ENCODE results near the gene IQCE. TPM values are rescaled to one million over a fixed set of nuclear protein-coding genes. Genes with fewer than 3 reads are reported as not detected.

IQCE gene
- total and polyA plus RNA-seq, 8 donors, result 14.7 to 25.1 (median 19.1) TPM

DNA sequence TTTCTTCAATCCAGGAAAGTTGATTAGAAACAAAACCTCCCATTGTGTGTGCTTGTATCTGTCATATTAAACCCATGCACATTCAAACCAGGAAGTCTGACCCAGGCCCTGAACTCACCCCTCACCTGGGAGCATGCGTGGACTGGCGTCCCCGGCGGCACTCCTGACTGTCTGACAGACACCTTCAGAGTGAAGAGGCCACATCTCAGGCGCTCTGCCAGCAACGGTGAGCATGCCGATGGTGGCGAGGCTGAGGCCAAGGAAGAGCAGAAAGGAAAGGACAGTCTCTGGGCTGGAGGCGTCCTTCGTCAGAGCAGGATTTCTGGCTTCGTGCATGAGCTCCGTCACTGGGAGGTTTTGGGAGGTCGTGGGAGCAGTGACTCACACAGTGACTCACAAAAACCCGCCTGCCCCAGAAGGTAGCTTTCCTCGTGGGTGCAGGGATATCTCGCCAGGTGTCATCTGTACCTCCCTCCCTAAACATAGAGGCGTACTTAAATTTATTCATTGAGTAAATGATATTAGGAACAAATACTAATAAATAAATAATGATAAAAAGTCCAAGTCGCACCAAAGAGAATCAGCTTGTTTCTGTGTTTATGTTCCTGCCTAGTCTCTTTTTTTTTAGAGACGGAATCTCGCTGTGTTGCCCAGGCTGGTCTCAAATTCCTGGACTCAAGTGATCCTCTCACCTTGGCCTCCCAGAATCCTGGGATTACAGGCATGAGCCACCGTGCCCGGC, 13.5 kb downstream of the IQCE start:
- peaks cover 0 to 56% of the 10 kb centered on the region in 2 donors for H3K36me3 ChIP-seq
- no peaks in the 10 kb centered on the region for H3K27me3 ChIP-seq
- no peaks in the 10 kb centered on the region for H3K9me3 ChIP-seq
- DNase-seq (no peak), ATAC-seq (no peak)
- intact Hi-C loops (cut with DNase I), result no loop called here
- H3K4me3 ChIP-seq, result no peak overlapping the region
- peaks cover 5 to 9% of the 10 kb centered on the region in 2 donors for H3K4me1 ChIP-seq
- TF ChIP-seq, protein P1, sequence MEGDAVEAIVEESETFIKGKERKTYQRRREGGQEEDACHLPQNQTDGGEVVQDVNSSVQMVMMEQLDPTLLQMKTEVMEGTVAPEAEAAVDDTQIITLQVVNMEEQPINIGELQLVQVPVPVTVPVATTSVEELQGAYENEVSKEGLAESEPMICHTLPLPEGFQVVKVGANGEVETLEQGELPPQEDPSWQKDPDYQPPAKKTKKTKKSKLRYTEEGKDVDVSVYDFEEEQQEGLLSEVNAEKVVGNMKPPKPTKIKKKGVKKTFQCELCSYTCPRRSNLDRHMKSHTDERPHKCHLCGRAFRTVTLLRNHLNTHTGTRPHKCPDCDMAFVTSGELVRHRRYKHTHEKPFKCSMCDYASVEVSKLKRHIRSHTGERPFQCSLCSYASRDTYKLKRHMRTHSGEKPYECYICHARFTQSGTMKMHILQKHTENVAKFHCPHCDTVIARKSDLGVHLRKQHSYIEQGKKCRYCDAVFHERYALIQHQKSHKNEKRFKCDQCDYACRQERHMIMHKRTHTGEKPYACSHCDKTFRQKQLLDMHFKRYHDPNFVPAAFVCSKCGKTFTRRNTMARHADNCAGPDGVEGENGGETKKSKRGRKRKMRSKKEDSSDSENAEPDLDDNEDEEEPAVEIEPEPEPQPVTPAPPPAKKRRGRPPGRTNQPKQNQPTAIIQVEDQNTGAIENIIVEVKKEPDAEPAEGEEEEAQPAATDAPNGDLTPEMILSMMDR (IDR thresholded peaks at IDR 0.05), result no peak
- H3K27ac ChIP-seq, result no peak overlapping the region

DNA sequence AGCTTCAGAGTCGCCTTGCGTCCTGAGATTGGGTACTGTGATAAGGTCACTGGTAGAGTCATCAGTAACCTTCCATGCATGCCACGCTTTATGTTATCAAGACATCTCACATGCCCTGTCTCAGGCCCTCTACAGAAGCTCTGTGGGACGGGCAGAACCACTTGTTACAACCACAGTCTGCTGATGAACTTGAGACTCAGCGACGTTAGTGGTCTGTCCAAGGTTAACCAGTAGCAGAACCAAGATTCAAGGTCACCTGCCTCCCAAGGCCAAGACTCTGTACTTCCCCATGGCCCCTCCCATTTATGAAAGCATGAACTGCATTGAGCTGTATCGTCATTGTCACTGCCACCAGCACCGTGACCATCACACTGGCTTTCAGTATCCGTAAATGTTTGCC, 15.0 kb downstream of the IQCE start:
- H3K27me3 ChIP-seq, result no peaks in the 10 kb centered on the region
- no peak for DNase-seq
- no peaks in the 10 kb centered on the region for H3K4me1 ChIP-seq
- intact Hi-C loops (cut with DNase I), result no loop called here
- no peak overlapping the region for H3K4me3 ChIP-seq
- no peaks in the 10 kb centered on the region for H3K9me3 ChIP-seq
- no peak for ATAC-seq
- no peak overlapping the region for H3K27ac ChIP-seq
- TF ChIP-seq, protein P1 (IDR thresholded peaks at IDR 0.05), result no peak
- peaks cover 0 to 62% of the 10 kb centered on the region in 2 donors for H3K36me3 ChIP-seq

DNA sequence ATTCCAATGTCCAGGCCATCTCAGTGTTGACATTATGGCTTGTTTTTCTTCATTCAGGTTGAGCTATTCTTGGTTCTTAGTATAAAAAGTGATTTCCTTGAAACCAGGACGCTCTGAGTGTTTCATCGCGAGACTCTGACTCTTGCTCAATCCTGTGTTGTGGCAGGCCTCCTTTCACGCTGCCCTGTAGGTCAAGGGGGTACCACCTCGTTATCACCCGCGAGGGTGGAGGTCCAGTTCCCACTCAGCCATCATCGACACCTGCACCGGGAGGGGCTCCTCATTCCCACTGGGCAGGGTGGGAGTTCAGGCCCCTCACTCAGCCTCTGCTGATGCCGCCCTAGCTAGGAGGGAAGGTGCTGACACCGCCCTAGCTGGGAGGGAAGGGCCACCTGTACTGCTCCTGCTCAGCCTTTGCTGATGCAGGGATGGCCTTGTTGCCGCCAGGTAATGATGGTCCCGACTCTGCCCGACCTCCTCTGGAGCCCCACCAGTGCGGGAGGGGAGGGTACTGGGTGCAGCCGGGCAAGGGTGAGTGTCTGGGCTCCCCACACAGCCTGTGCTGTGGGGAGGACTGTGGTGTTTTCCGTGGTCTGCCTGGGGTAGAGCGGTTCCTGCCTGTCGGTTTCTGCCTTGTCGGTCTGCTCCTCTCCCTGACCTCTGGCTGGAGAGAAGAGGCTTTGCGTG, 16.4 kb downstream of the IQCE start:
- no peaks in the 10 kb centered on the region for H3K27me3 ChIP-seq
- DNase-seq (peak in 1 of 4 donors; percentile 49), ATAC-seq (no peak)
- H3K27ac ChIP-seq, result no peak overlapping the region
- TF ChIP-seq, protein P1 (IDR thresholded peaks at IDR 0.05), result no peak
- H3K9me3 ChIP-seq, result no peaks in the 10 kb centered on the region
- intact Hi-C loops (cut with DNase I), result no loop called here
- H3K4me1 ChIP-seq, result no peaks in the 10 kb centered on the region
- peaks cover 0 to 64% of the 10 kb centered on the region in 2 donors for H3K36me3 ChIP-seq
- no peak overlapping the region for H3K4me3 ChIP-seq

DNA sequence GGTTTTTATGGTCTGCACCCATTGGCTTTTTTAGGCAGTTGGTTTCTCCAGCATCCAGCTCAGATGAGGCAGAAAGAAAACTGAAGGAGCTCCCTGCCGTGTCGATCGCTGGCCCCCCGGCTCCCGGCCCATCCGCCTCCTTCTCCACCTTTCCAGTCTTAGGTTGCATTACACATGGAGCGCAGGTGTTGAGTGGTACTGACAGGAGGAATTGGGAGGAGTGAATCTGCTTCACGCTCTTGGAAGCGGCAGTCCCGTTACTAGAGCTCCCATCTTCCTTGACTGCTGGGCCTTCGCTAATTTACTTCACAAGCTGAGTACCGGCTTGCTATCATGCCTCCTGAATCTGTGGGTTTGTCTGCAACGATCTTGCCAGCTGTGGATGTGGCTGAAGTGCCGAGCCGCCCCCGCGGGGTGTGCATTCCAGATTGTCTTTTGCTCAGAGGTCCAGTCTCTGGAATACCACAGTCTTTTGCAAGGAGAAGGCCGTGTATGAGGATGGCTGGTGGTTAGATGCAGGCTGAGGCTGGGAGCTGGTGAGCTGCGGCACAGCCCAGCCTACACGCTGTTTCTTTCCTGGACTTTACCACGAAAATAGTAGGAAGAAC, 17.1 kb downstream of the IQCE start:
- DNase-seq, result peak in 1 of 4 donors; percentile 36
- Histone ChIP-seq H3K27ac (no peak overlapping the region), H3K4me3 (no peak overlapping the region), H3K9me3 (no peaks in the 10 kb centered on the region), H3K27me3 (no peaks in the 10 kb centered on the region), H3K4me1 (no peaks in the 10 kb centered on the region), H3K36me3 (peaks cover 0 to 71% of the 10 kb centered on the region in 2 donors)
- intact Hi-C loops (cut with DNase I), result no loop called here
- ATAC-seq, result no peak
- TF ChIP-seq, protein P1 (IDR thresholded peaks at IDR 0.05), result no peak

Measured in left lung (tissue), 10 donors.